ENCODE results near the gene LTO1.

The LTO1 gene

DNA sequence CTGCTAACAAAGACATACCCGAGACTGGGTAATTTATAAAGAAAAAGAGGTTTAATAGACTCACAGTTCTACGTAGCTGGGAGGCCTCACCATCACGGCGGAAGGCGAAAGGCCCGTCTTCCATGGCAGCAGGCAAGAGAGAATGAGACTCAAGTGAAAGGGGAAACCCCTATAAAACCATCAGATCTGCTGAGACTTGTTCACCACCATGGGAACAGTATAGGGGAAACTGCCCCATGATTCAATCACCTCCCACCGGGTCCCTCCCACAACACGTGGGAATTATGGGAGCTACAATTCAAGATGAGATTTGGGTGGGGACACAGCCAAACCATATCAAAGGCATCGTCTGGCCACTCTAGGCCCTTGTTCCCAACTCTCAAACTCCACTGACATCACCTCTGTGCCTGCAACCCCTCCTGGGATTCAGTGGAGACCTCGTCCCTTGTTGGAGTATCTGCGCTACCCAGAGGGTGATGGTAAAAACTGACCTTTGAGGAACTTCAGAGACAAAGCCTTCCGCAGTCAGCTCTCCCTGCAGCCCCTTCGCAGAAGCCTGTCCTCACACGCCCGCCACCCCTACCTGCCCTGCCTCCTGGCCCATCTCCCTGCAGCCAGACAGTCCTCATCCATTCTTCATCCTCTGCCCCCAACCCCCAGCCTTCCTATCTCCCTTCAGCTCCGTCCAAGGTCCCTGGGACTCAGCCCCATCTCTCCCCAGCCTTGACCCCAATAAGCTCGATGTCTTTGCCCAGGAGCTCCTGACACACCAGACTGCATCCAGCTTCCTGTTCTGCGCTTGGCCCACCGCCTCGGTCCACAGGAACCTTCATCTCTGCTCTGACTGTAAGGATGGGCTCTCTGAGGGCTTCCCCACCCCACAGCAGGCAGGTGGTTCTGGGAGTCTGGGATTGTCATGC lies 18.4 kb downstream of the LTO1 start:
- Histone ChIP-seq H4K20me1 (ENCODE audit: insufficient read depth, low read length, poor library complexity, severe bottlenecking) (no peaks in the 10 kb centered on the region), H3K9me3 (ENCODE audit: insufficient read depth, low read depth, low read length) (no peaks in the 10 kb centered on the region), H3K9me2 (replicated peaks; ENCODE audit: low read depth, low read length) (no peaks in the 10 kb centered on the region), H3K36me3 (ENCODE audit: insufficient read depth, low read length) (no peaks in the 10 kb centered on the region), H3K4me3 (ENCODE audit: low read length, poor library complexity, severe bottlenecking) (no peak overlapping the region), H3K4me2 (ENCODE audit: low read depth, low read length, poor library complexity, severe bottlenecking) (no peak overlapping the region), H2AFZ (ENCODE audit: low read length) (no peak overlapping the region), H3F3A (ENCODE audit: low read depth) (no peaks in the 10 kb centered on the region), H3K27me3 (ENCODE audit: insufficient read depth, low read length, poor library complexity, severe bottlenecking) (no peaks in the 10 kb centered on the region), H3K4me1 (ENCODE audit: insufficient read depth, low read length, poor library complexity, severe bottlenecking) (no peaks in the 10 kb centered on the region), H3K9ac (ENCODE audit: low read depth, low read length, poor library complexity, severe bottlenecking) (no peak overlapping the region), H3K79me2 (ENCODE audit: insufficient read depth, low read length) (no peaks in the 10 kb centered on the region)
- TF ChIP-seq, protein P1, sequence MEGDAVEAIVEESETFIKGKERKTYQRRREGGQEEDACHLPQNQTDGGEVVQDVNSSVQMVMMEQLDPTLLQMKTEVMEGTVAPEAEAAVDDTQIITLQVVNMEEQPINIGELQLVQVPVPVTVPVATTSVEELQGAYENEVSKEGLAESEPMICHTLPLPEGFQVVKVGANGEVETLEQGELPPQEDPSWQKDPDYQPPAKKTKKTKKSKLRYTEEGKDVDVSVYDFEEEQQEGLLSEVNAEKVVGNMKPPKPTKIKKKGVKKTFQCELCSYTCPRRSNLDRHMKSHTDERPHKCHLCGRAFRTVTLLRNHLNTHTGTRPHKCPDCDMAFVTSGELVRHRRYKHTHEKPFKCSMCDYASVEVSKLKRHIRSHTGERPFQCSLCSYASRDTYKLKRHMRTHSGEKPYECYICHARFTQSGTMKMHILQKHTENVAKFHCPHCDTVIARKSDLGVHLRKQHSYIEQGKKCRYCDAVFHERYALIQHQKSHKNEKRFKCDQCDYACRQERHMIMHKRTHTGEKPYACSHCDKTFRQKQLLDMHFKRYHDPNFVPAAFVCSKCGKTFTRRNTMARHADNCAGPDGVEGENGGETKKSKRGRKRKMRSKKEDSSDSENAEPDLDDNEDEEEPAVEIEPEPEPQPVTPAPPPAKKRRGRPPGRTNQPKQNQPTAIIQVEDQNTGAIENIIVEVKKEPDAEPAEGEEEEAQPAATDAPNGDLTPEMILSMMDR (conservative IDR thresholded peaks at IDR 0.05; ENCODE audit: low read length): no peak

DNA sequence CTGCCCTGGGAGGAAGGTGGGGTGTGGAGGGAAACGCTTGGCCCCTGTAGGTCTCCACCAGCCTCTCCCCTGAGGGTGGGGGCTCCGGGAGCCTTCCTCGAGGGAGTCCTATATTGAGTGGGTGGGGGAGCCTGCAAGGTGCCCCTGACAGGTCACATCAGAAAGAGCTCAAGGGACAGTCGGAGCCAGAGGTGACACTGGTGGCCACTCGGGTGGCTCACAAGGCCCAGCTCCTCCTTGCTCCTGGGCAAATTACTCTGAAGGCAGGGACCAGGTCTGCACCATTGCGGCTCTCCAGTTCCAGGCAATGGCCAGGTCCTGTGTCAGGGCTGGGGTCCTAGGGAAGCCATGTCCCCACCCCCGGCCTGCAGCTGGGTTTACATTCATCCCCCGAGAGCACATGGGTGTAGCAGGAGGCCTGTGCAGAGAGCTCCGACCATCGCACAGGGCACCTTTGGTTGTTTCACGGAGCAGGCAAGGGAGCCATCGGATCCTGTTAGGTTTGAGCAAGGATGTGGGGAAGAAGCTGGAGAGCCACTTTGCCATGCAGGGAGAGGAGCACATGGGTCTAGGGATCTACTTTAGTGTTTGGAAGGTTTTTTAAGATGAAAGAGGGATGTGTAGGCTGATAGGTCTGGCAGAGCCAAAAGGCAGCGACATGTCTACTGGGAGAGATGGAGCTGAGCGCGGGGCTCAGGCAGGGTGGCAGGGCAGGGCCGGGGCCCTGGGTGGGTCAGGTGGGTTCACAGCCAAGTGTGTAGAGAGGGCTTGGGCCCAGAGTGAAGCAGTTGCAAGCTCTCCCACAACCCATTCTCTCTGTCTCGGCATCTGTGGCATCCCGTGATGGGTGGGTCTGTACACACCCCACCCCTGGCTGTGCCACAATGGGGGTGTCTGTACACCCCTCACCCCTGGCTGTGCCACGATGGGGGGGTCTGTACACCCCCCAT lies 19.4 kb downstream of the LTO1 start:
- TF ChIP-seq, protein P1 (conservative IDR thresholded peaks at IDR 0.05; ENCODE audit: low read length): no peak
- TF ChIP-seq EZH2phosphoT487 (IDR thresholded peaks at IDR 0.05; ENCODE audit: borderline replicate concordance): no peak
- no peaks in the 10 kb centered on the region for H4K20me1 ChIP-seq (ENCODE audit: insufficient read depth, low read length, poor library complexity, severe bottlenecking)
- H3K4me2 ChIP-seq (ENCODE audit: low read depth, low read length, poor library complexity, severe bottlenecking): no peak overlapping the region
- H3K36me3 ChIP-seq (ENCODE audit: insufficient read depth, low read length): no peaks in the 10 kb centered on the region
- no peak overlapping the region for H3K4me3 ChIP-seq (ENCODE audit: low read length, poor library complexity, severe bottlenecking)
- H3K79me2 ChIP-seq (ENCODE audit: insufficient read depth, low read length): no peaks in the 10 kb centered on the region
- H3K9me2 ChIP-seq (replicated peaks; ENCODE audit: low read depth, low read length): no peaks in the 10 kb centered on the region
- H3K9me3 ChIP-seq (ENCODE audit: insufficient read depth, low read depth, low read length): no peaks in the 10 kb centered on the region
- H3K9ac ChIP-seq (ENCODE audit: low read depth, low read length, poor library complexity, severe bottlenecking): no peak overlapping the region
- H2AFZ ChIP-seq (ENCODE audit: low read length): no peak overlapping the region
- H3K4me1 ChIP-seq (ENCODE audit: insufficient read depth, low read length, poor library complexity, severe bottlenecking): no peaks in the 10 kb centered on the region
- no peaks in the 10 kb centered on the region for H3K27me3 ChIP-seq (ENCODE audit: insufficient read depth, low read length, poor library complexity, severe bottlenecking)
- H3F3A ChIP-seq (ENCODE audit: low read depth): no peaks in the 10 kb centered on the region

DNA sequence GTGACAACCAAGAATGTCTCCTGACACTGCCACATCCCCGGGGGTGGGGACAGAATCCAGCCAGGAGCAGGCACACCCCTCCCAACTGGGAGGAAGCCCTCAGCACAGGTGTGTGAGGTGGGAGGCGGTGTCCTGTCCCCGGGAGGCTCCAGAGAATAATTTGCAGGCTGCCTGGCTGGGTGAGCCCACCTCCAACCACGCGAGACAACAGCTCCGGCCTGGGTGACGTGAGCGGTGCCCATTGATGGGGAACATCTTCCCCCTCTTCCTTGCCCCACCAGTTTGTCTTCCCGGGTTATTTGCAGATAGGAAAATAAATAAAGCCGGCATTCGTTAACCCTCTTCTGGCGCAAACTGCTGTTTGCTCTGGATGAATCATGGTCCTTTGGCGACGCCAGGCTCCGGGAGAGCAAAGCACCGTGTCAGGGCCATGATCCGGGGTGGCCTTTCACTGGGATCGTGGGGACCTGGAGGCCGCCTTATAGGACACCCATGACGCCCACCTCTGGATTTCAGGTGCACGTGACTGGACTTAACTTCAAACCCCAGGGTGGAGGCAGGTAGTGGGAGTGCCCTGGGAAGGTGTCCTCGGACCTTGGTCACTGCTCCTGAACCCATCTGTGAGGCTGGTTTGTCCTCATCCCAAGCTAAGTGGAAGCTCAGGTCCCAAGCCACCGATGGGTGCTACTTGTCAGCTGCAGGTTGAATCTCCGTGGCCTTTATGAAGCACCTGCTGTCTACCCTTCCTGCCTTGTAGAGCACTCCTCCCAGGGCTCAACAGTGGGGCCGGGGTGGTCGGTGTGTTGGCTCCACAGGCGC lies 20.3 kb downstream of the LTO1 start:
- Histone ChIP-seq H4K20me1 (ENCODE audit: insufficient read depth, low read length, poor library complexity, severe bottlenecking) (no peaks in the 10 kb centered on the region), H3K9ac (ENCODE audit: low read depth, low read length, poor library complexity, severe bottlenecking) (no peak overlapping the region), H3F3A (ENCODE audit: low read depth) (no peaks in the 10 kb centered on the region), H2AFZ (ENCODE audit: low read length) (no peak overlapping the region), H3K4me1 (ENCODE audit: insufficient read depth, low read length, poor library complexity, severe bottlenecking) (no peaks in the 10 kb centered on the region), H3K4me2 (ENCODE audit: low read depth, low read length, poor library complexity, severe bottlenecking) (no peak overlapping the region), H3K79me2 (ENCODE audit: insufficient read depth, low read length) (no peaks in the 10 kb centered on the region), H3K36me3 (ENCODE audit: insufficient read depth, low read length) (no peaks in the 10 kb centered on the region), H3K27me3 (ENCODE audit: insufficient read depth, low read length, poor library complexity, severe bottlenecking) (no peaks in the 10 kb centered on the region), H3K9me3 (ENCODE audit: insufficient read depth, low read depth, low read length) (no peaks in the 10 kb centered on the region), H3K4me3 (ENCODE audit: low read length, poor library complexity, severe bottlenecking) (no peak overlapping the region), H3K9me2 (replicated peaks; ENCODE audit: low read depth, low read length) (no peaks in the 10 kb centered on the region)
- TF ChIP-seq, protein P1 (conservative IDR thresholded peaks at IDR 0.05; ENCODE audit: low read length): no peak
- TF ChIP-seq EZH2phosphoT487 (IDR thresholded peaks at IDR 0.05; ENCODE audit: borderline replicate concordance): no peak
